ENCODE data around the gene ESPL1. TPM values are rescaled to one million over a fixed set of nuclear protein-coding genes. Genes with fewer than 3 reads are reported as not detected.

The ESPL1 gene
- total RNA-seq, 2 experiments from 2014 or later = 88.4 to 90.2 TPM

- Mint-ChIP-seq H3K27ac (peak overlapping the region; percentile 90), H3K4me3 (peak overlapping the region; percentile 98), H3K27me3 (no peaks in the 10 kb centered on the region), H3K9me3 (no peaks in the 10 kb centered on the region), H3K36me3 (ENCODE audit: low read depth) (peaks cover 49% of the 10 kb centered on the region), H3K4me1 (peaks cover 53% of the 10 kb centered on the region)
- ChIA-PET CTCF (interaction anchor here (0.8 to 8.0 kb wide), 16 partner anchors 8 to 215 kb away, joined by 3 to 201 read pairs (median 6); partner anchors contain the start of genes AAAS, CSAD, PFDN5 and ZNF740), POLR2A (interaction anchor here (0.7 to 7.0 kb wide), 22 partner anchors 10 to 225 kb away, joined by 3 to 93 read pairs (median 8); partner anchors contain the start of genes AAAS, CSAD, ITGB7 and MYG1)
- no peak for DNase-seq
Measured at GRCh38 chr12:53268630-53269562, 797 bp downstream of the ESPL1 start.

- no peak overlapping the region for H3K27ac Mint-ChIP-seq
- no peaks in the 10 kb centered on the region for H3K27me3 Mint-ChIP-seq
- DNase-seq = no peak
- H3K4me1 Mint-ChIP-seq = peaks cover 39% of the 10 kb centered on the region
- POLR2A ChIA-PET = no interaction called here
- H3K4me3 Mint-ChIP-seq = no peak overlapping the region
- CTCF ChIA-PET = no interaction called here
- peaks cover 85% of the 10 kb centered on the region for H3K36me3 Mint-ChIP-seq (ENCODE audit: low read depth)
- H3K9me3 Mint-ChIP-seq = no peaks in the 10 kb centered on the region
Measured at GRCh38 chr12:53274445-53274844, 6.3 kb downstream of the ESPL1 start.

GRCh38 chr12:53276511-53276910 is 8.4 kb downstream of the ESPL1 start:
- H3K9me3 Mint-ChIP-seq = no peaks in the 10 kb centered on the region

GRCh38 chr12:53277981-53278380 is 9.9 kb downstream of the ESPL1 start:
- H3K27ac Mint-ChIP-seq = no peak overlapping the region
- POLR2A ChIA-PET = interaction anchor here (1.2 to 3.4 kb wide), 5 partner anchors 9 to 69 kb away, joined by 3 to 38 read pairs (median 4); partner anchors contain the start of gene ESPL1
- DNase-seq = no peak
- H3K4me1 Mint-ChIP-seq = peaks cover 12% of the 10 kb centered on the region
- H3K9me3 Mint-ChIP-seq = no peaks in the 10 kb centered on the region
- CTCF ChIA-PET = interaction anchor here (0.8 to 3.0 kb wide), 5 partner anchors 9 to 66 kb away, joined by 3 to 9 read pairs (median 3); partner anchors contain the start of genes AAAS and ESPL1
- H3K27me3 Mint-ChIP-seq = no peaks in the 10 kb centered on the region
- H3K36me3 Mint-ChIP-seq (ENCODE audit: low read depth) = peaks cover 79% of the 10 kb centered on the region
- H3K4me3 Mint-ChIP-seq = no peak overlapping the region

More at GRCh38 chr12:53276511-53276910, 8.4 kb downstream of the ESPL1 start:
- peaks cover 76% of the 10 kb centered on the region for H3K36me3 Mint-ChIP-seq (ENCODE audit: low read depth)
- ChIA-PET POLR2A (interaction anchor here (0.8 to 2.6 kb wide), 4 partner anchors 10 to 40 kb away, joined by 3 to 8 read pairs (median 3); partner anchors contain the start of gene PFDN5), CTCF (interaction anchor here (1.2 to 3.0 kb wide), 3 partner anchors 8 to 65 kb away, joined by 3 to 9 read pairs (median 9); partner anchors contain the start of genes AAAS and ESPL1)
- peaks cover 22% of the 10 kb centered on the region for H3K4me1 Mint-ChIP-seq
- H3K27me3 Mint-ChIP-seq = no peaks in the 10 kb centered on the region
- H3K27ac Mint-ChIP-seq = no peak overlapping the region
- no peak for DNase-seq
- no peak overlapping the region for H3K4me3 Mint-ChIP-seq

- H3K4me1 Mint-ChIP-seq = peaks cover 8% of the 10 kb centered on the region
- ChIA-PET POLR2A (interaction anchor here (1.4 to 3.4 kb wide), 2 partner anchors 11 to 25 kb away, joined by 3 to 38 read pairs; partner anchors contain the start of gene ESPL1), CTCF (interaction anchor here (1.0 to 3.0 kb wide), 5 partner anchors 11 to 68 kb away, joined by 3 to 9 read pairs (median 6); partner anchors contain the start of gene ESPL1)
- peaks cover 82% of the 10 kb centered on the region for H3K36me3 Mint-ChIP-seq (ENCODE audit: low read depth)
- H3K27me3 Mint-ChIP-seq = no peaks in the 10 kb centered on the region
- no peak overlapping the region for H3K4me3 Mint-ChIP-seq
- H3K9me3 Mint-ChIP-seq = no peaks in the 10 kb centered on the region
- H3K27ac Mint-ChIP-seq = no peak overlapping the region
- DNase-seq = no peak
Measured at GRCh38 chr12:53279283-53279869, 11.3 kb downstream of the ESPL1 start.

GRCh38 chr12:53279888-53280498 is 11.9 kb downstream of the ESPL1 start:
- no peak overlapping the region for H3K27ac Mint-ChIP-seq
- peaks cover 79% of the 10 kb centered on the region for H3K36me3 Mint-ChIP-seq (ENCODE audit: low read depth)
- H3K27me3 Mint-ChIP-seq = no peaks in the 10 kb centered on the region

GRCh38 chr12:53286448-53286847 is 18.3 kb downstream of the ESPL1 start:
- Mint-ChIP-seq H3K36me3 (ENCODE audit: low read depth) (peaks cover 68% of the 10 kb centered on the region), H3K9me3 (no peaks in the 10 kb centered on the region), H3K4me1 (peaks cover 12% of the 10 kb centered on the region), H3K27me3 (no peaks in the 10 kb centered on the region), H3K4me3 (no peak overlapping the region), H3K27ac (no peak overlapping the region)
- ChIA-PET CTCF (interaction anchor here (1.1 to 10.6 kb wide), 6 partner anchors 9 to 127 kb away, joined by 3 to 105 read pairs (median 5); partner anchors contain the start of gene ESPL1), POLR2A (interaction anchor here (1.3 to 3.0 kb wide), 9 partner anchors 9 to 127 kb away, joined by 3 to 9 read pairs (median 5); partner anchors contain the start of gene PFDN5)
- no peak for DNase-seq

More at GRCh38 chr12:53279888-53280498, 11.9 kb downstream of the ESPL1 start:
- H3K4me3 Mint-ChIP-seq = no peak overlapping the region
- POLR2A ChIA-PET = interaction anchor here (1.4 to 3.4 kb wide), 2 partner anchors 11 to 25 kb away, joined by 3 to 38 read pairs; partner anchors contain the start of gene ESPL1
- CTCF ChIA-PET = interaction anchor here (1.0 to 1.5 kb wide), 4 partner anchors 12 to 66 kb away, joined by 3 to 7 read pairs (median 4); partner anchors contain the start of gene ESPL1
- peaks cover 4% of the 10 kb centered on the region for H3K4me1 Mint-ChIP-seq
- H3K9me3 Mint-ChIP-seq = no peaks in the 10 kb centered on the region
- no peak for DNase-seq

GRCh38 chr12:53287741-53288216 is 19.7 kb downstream of the ESPL1 start:
- POLR2A ChIA-PET = interaction anchor here (0.8 to 3.0 kb wide), 8 partner anchors 10 to 129 kb away, joined by 3 to 9 read pairs (median 4); no protein-coding TSS in a partner anchor
- Mint-ChIP-seq H3K36me3 (ENCODE audit: low read depth) (peaks cover 67% of the 10 kb centered on the region), H3K4me3 (no peak overlapping the region), H3K4me1 (peaks cover 12% of the 10 kb centered on the region), H3K9me3 (no peaks in the 10 kb centered on the region), H3K27me3 (no peaks in the 10 kb centered on the region), H3K27ac (peak overlapping the region; percentile 45)
- CTCF ChIA-PET = interaction anchor here (0.9 to 10.6 kb wide), 11 partner anchors 12 to 221 kb away, joined by 3 to 105 read pairs (median 4); partner anchors contain the start of genes AAAS, ESPL1 and MYG1
- DNase-seq = peak; percentile 76

GRCh38 chr12:53288322-53288721 is 20.2 kb downstream of the ESPL1 start:
- POLR2A ChIA-PET = interaction anchor here (0.8 to 3.0 kb wide), 8 partner anchors 10 to 129 kb away, joined by 3 to 9 read pairs (median 4); no protein-coding TSS in a partner anchor
- Mint-ChIP-seq H3K9me3 (no peaks in the 10 kb centered on the region), H3K27me3 (no peaks in the 10 kb centered on the region), H3K4me3 (no peak overlapping the region), H3K36me3 (ENCODE audit: low read depth) (peaks cover 67% of the 10 kb centered on the region), H3K4me1 (peaks cover 12% of the 10 kb centered on the region), H3K27ac (no peak overlapping the region)
- DNase-seq = no peak
- CTCF ChIA-PET = interaction anchor here (0.8 to 10.6 kb wide), 10 partner anchors 11 to 222 kb away, joined by 3 to 105 read pairs (median 4); partner anchors contain the start of genes AAAS, ESPL1 and MYG1

GRCh38 chr12:53289891-53290290 is 21.8 kb downstream of the ESPL1 start:
- Mint-ChIP-seq H3K4me1 (peaks cover 18% of the 10 kb centered on the region), H3K4me3 (no peak overlapping the region), H3K36me3 (ENCODE audit: low read depth) (peaks cover 64% of the 10 kb centered on the region), H3K9me3 (no peaks in the 10 kb centered on the region), H3K27me3 (no peaks in the 10 kb centered on the region), H3K27ac (no peak overlapping the region)
- ChIA-PET CTCF (interaction anchor here (1.4 to 10.6 kb wide), 6 partner anchors 22 to 130 kb away, joined by 3 to 105 read pairs (median 16); partner anchors contain the start of genes AAAS, ESPL1 and ITGB7), POLR2A (interaction anchor here (1.0 to 1.5 kb wide), 3 partner anchors 8 to 70 kb away, joined by 3 read pairs; partner anchors contain the start of gene MYG1)
- no peak for DNase-seq

GRCh38 chr12:53290661-53291060 is 22.6 kb downstream of the ESPL1 start:
- no peak overlapping the region for H3K4me3 Mint-ChIP-seq
- H3K27me3 Mint-ChIP-seq = no peaks in the 10 kb centered on the region
- H3K36me3 Mint-ChIP-seq (ENCODE audit: low read depth) = peaks cover 68% of the 10 kb centered on the region
- POLR2A ChIA-PET = interaction anchor here (1.0 to 1.5 kb wide), 3 partner anchors 9 to 77 kb away, joined by 3 read pairs; no protein-coding TSS in a partner anchor
- H3K9me3 Mint-ChIP-seq = no peaks in the 10 kb centered on the region
- peaks cover 24% of the 10 kb centered on the region for H3K4me1 Mint-ChIP-seq
- no peak overlapping the region for H3K27ac Mint-ChIP-seq
- no peak for DNase-seq
- CTCF ChIA-PET = interaction anchor here (0.6 to 10.6 kb wide), 10 partner anchors 8 to 131 kb away, joined by 3 to 105 read pairs (median 5); partner anchors contain the start of genes AAAS, ESPL1 and ITGB7
